Fibroblast of skin of right quadriceps (primary cell): ENCODE results near the gene CISD1.

Experiments
- DNase-seq: peaks from one replicate; pipeline ENCODE4 v3.0.0-alpha.2; 2013

CISD1 gene

DNA sequence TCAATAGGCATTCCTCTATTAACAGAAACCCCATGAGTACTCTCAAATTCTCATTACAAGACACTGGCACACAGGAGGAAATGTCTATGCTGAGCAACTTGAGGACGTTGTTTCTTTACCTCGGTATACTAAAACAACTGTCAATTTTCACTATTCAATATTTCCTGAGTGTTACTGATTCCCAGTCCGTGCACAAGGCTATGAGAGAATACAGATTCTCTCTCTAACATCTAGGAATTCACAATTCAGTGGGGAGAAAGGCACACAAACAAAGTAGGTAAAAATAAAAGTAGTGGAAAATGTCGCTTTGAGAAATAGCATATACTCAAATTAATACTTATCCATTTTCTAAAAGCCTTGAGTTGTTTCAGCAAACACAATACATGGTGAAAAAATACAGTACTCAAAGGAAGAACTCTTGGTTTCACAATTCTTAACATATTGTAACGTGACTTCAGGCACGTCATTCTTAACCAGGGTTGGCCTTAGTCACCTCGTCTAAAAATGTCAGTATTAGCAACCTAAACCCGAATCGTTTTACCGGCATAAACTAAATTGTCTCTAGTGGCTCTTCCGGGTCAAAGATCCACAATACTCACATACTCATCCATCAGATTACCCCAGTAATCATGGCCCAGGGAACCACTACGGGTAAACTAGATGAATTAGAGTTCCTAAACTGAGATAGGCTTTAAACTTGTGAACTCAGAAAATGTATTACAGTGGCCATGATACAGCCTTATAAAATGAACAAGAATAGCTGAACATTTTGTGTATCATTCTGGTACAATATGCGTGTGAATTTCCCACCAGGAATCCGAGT, 2.7 kb upstream of the CISD1 start:
- peak; percentile 59 for DNase-seq

DNA sequence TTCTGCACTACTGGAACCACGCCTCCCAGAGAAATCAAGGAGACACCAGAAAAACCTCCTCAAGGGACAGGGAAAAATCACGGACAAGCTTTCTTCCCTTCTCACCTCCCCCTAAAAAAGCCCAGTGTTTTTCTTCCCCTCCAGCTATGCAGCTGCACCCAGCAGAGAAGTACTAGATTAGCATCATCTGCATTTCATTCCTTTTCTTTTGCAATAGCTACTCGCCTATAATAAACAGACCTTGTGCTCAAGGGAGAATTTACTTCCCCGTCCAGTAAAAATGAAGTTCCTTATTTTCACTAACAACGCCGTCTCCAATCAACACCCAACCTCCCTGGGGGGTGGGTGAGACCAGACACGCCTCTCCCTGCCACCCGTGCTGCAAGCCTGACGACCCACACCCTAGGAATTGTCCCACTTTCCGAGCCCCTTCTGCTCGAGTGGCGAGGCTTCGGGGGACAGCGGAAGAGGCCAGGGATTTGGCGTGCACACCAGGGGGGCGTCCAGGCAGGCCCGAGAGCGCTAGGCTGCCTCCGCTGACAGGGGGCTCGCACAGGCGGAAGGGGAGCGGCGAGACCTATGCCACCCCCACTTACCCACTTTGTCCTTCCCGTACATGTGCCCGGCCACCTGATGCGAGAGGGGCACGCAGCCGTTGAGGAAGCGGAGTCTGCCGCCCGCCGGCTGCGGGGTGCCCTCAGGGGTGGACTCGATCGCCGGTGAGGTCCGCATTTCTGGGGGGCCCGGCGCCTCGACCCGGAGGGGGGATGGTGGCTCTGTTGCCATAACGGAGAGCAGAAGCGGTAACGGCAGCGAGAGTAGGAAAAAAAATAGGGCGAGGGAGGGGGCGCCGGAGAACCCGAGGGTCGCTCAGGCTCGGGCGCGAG, 1.9 kb upstream of the CISD1 start:
- peak; percentile 63 for DNase-seq

DNA sequence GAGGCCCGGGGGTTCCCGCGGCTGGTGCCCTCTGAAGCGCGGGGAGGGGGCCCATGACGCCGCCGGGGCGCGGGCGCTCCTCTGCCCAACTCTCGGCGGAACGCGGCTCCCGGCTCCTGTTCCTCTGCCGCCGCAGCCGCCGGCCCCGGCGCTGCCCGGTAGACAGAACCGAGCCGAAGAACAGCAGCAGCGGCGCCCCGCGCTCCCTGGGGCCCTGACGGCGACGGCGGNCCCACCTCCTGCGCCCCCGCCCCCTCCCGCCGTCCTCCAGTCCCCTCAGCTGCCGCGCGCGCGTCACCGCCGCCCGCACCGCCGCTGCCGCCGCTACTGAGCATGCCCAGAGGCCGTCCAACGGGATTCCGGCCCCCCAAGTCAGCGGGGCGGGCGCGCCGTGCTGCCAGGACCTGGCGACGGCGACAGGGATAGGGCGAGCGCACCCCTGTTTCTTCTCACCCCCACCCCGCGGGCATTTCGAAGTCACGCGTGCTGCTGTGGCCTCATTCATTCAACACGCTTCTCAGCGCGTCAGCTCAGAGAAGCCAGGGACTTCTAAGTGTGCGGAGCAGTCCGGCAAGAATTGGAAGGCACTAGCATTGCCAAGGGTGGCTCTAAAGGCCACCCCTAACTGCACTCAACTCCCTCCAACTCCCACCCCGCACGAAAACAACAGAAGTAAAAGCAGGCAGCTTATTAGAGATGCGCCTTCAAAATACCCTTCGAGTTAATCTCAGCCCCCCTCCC, 1.1 kb upstream of the CISD1 start, which contains the start of gene IPMK:
Gene IPMK (minus strand): TSS at position 182 of the 741 bp plus-strand sequence. CDS start 283 bp downstream, outside the sequence.
- peak; percentile 89 for DNase-seq

DNA sequence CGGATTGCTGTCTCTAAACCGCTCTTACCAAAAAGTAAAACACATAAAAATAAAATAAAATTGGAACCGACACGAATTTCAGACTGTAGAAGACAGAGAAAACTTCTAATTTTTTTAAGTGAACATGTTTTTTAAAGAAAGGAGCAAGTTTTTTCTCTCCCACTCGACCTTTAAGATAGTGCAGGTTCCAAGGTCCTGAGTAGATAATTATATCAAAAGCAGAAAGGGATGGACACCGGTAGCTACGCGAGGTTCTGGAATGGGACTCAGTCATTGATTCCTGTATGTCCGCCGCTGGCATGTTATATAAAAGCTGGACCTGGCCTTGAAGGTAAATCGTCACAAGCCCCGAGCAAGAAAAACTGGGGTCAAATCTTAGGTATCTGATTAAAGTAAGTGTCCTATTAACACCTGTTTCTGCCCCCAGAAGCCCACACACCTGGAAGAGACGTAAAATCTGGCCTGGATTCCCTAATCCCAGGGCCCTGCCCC, 462 bp upstream of the CISD1 start:
- DNase-seq: no peak

DNA sequence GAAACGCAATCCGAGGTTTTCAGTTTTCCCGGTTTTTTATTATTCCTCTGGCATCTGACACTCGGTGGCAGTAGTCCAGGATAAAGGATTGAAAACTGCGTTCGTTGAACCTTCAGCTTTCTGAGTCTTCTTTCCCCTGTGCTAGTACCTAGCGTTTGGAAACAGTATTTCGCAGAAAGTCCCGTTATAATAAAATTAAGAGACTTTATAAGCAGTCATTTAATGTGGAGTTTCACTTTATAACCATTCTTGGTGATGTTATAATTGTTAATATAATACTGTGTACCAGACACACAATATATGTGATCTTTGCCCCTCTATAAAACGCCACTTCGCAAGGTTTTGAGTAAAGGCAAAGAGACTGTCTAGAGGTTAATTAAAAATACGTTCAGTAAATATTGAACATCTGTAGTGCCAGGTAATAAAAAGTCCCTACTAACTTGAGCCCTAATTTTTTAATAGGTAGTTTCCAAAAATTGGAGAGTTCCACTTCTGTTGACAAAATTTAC, 874 bp downstream of the CISD1 start:
- DNase-seq: no peak

DNA sequence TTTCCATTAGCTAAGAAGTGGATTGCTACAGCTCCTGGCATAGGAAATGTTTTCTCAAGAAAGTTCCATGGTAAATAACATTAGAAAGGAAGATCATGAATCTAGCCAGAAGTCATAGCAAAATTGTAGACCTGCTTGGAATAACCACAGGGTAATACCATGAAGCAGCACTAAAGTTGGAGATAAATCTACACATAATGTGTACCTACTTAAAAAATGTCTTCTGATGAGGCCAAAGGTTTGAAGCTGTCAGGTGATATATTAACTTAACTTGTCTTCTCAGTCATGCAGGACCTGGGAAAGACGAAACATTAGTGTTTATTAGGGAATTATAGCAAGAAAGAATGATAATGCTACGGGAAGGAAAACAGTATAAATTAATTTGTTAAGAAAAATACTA, 6.3 kb downstream of the CISD1 start:
- no peak for DNase-seq

DNA sequence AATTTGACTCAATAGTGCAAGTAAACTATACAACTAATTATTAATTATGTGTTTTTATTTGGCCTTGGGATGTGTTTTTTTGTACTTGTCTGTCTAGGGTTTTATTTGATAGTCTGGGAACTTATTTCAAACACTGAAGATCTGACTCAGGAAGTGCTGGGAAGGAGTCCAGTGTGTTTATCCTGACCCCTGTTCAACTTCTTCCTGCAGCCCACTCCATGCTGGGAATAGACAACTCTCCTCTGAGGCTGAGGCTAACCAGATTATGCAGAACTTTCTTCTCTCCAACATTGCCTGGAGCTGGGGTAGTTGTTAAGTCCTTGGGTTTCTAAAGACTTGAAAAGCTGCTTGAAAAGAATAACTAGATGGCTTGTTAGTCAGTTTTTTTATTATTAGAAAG, 6.9 kb downstream of the CISD1 start:
- DNase-seq: peak; percentile 24

DNA sequence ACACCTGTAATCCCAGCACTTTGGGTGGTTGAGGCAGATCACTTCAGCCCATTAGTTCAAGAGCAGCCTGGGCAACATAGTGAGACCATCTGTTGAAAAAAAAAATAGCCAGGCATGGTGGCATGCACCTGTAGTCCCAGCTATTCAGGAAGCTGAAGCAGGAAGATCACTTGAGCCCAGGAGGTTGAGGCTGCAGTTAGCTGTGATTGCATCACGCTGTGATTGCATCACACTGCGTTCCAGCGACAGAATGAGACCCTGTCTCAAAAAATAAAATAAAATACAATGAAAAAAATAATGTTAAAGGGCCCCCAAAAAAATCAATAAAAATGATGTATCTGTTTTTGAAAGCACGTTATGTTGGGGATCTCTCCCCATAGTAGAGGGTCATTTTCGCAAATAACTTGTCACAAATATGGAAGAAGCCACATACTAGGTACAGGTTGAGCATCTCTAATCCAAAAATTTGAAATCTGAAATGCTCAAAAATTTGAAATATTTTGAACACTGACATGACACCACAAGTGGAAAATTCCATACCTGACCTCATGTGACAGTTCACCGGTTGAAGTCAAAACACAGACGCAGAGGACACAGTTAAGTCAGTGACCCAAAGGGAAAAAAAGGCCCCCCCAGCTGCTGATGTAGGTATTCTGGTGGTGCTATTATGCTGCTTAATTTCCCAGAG, 9.5 kb downstream of the CISD1 start:
- DNase-seq: no peak

DNA sequence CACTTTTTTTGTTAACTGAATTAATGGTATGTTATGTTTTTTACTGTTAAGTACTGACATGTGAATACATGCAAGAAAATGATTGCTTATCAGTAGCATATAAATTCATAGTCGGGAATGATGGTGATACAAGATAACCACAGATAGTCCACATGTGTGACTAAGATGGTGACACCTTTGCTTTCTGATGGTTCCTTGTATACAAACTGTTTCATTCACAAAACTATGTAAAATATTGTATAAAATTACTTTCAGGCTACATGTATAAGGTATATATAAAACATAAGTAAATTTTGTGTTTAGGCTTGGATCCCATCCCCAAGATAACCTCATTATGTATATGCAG, 10.0 kb downstream of the CISD1 start:
- DNase-seq: no peak

DNA sequence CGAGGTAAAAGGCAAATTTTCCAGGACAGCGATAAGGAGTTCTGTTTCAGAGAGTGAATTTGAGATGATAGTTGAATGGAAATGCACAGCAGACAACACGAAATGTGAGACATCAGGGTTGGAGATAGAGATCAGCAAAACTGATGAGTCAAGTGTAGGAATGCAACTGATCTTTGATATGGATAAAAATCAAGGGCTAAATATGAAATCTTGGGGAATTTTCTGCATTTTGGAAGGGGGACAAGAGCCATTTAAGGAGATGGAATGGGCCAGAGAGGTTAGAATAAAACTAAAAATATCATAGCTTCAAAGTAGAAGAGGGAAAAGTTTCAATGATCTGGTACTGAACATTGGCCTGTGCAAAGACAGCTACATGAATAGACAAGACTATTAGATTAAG, 11.5 kb downstream of the CISD1 start:
- DNase-seq: peak; percentile 68

DNA sequence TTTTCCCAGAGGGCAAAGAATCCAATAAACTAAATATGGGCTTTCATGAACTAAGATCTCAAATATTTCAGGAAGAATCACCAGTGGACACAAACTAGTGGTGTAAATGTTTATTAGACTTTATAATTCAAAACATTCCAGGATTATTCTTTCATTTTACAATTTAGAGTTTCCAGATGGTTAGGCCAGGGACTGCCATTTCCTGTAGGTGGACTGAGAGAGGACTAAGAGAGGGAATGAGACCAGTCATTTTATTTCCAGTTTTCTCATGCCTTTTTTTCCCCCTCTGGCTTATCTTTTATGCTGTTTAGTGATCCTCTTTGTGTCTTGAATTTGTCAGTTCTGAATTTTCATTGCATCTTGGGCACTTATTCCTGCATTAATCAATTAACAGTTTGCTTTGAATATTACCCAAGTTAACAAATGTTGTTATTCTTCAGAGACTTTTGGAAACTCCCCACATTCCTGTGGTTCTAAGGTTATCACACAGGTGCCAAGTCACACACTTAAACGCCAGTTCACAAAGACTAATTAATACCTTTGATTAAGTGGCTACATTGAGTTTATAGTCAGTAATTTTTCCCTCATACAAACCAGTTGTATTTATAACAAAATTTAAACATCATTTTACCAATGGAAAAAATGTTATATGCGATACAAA, 12.3 kb downstream of the CISD1 start:
- peak; percentile 39 for DNase-seq

DNA sequence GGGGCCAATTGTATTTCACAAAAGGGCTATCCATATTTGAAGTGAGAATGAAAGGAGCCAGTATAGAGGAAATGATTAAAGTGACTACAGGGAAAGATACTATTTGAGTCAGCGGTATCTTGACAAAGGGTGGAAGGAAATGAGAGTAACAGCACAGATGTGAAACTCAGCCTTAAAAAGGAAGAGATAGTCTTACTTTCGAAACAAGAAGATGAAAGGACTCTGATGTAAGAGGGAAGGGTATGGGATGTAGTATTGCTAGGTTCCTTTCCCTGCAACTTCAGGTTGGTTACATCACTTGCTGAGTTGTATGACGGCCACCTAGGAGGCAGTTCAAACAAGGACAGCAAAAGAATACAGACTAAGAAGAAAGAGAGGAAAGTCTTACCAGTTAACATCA, 13.7 kb downstream of the CISD1 start:
- peak; percentile 12 for DNase-seq

DNA sequence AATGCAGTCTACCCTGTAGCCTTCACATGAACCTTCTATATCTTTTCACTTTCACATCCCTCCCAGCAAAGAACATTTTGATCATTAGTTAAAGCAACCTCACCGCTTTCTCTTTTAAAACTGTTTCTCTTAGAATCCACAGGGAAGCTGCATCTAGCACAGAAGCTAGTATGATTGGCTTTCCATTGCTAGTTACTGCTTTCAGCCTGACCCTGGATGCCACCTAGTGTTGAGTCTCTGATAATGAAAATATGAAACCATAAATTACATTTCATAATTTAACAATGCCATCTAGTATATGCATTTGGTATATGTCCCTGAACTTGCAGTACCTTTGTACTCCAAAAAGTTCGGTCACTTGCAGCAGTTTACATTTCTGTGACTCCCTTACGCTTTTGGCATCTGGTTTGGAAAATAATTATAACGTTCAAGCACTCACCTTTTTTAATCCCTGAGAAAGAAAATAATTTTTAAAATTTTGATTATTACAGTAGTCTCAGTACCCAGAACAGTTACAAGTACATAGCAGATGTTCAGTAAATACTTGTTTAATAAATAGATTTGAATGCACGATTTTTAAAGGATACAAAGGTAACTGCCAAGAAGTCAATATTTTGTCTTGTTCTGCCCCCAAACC, 22.7 kb downstream of the CISD1 start:
- peak; percentile 51 for DNase-seq

DNA sequence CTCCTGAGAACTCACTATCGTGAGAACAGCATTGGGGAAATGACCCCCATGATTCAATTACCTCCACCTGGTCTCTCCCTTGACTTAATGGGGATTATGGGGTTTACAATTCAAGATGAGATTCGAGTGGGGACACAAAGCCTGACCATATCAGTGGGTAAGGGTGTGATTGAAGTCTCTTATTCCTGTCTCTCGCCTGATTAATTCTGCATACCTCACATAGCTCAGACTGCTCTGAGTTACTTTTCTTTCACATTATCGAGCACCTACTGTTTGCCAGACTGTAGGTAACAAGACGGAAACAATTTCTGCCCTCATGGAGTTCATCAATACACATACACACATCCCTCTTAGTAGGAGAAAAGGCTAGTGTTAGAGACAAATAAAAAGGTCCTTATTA, 25.0 kb downstream of the CISD1 start:
- DNase-seq: no peak

DNA sequence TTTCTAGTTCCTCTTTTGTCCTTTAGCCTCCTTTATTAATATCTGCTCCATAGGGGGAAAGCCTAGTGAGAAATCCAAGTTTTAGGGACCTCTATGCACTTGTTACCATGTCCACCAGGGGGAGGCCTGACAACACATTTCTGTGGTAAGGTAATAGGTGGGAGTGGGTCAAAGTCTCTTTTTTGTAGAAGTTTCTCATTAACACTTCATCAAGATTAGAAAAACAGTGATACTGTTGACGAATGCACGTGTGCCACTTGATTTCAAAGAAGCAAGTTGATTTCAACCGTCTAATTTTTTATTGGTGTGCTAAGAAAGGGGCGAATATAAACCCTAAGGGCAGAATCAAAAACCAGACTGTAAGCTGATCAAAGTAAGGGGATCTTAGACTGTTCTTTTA, 30.6 kb downstream of the CISD1 start:
- peak; percentile 50 for DNase-seq

DNA sequence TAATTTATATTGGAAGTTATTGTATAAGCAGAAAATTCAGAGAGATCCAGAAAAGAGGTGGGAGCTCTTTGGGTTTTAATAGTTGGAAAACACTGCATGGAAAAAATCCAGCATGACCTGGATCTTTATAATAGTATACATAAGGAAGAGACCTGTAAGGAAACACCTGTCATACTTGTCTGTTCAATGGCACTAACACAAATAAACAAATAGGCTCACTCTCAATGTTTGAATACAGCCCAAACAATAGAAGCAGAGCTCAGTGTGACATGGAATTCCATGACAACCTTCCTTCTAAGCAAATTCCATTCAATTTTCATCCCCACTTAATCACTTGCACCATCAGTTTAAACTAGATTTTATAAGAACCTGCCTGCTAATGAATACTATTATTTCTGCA, 31.7 kb downstream of the CISD1 start:
- no peak for DNase-seq

DNA sequence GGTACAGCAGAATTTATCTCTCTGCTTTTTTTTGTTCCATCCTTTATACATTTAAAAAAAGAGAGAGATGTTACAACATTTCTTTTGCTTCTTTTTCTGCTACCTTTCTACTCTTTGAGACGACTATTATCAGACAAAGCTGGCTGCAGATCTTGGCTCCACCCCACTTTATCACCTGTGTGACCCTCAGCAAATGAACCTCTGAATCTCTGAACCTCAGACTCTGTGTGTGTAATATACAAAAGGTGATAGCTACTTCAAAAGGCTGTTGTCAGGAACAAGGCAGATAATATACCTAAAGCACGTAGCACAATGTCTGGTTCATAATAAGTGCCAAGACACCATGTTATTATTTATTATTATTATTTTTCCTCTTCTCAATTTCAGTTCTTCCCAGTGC, 33.3 kb downstream of the CISD1 start:
- DNase-seq: no peak

DNA sequence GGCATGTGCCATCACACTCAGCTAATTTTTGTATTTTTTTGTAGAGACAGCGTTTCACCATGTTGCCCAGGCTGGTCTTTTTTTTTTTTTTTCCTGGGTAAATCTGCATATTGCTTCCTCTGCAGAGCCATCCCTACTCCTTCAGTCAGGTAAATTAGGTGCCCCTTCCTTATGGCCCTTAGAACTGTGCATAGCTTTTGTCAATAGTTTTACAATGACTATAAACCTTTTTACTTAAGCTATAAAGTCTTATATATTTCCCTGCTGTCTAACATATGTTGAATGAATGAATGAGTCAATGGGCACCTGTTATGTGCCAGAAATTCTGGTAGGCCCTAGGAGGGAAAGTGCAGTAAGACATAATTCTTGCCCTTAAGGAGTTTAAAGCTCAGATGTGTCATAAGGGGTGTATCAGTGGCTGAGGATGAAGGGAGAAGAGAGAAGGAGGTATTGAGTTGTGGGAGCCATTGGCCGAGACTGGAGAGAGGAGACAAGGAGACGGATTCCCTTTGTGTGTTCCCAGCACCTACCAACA, 35.2 kb downstream of the CISD1 start:
- DNase-seq: no peak

DNA sequence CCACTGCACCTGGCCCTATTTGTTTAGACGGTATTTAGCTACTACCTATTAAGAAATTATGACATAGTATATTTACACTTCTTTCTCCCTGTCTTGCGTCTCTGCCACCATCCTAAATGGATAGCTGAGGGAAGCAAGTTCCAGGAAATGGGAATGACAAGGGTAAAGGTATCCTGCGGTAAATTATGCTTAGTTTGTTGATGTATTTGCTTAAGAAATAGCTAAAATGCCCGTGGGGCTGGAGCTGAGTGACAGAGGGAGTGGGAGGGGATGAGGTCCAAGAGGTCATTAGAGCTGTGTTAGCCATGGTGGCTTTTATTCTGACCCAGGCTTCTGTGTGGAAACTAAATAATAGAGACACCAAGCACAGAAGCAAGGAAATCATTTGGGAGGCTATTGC, 36.9 kb downstream of the CISD1 start:
- no peak for DNase-seq

DNA sequence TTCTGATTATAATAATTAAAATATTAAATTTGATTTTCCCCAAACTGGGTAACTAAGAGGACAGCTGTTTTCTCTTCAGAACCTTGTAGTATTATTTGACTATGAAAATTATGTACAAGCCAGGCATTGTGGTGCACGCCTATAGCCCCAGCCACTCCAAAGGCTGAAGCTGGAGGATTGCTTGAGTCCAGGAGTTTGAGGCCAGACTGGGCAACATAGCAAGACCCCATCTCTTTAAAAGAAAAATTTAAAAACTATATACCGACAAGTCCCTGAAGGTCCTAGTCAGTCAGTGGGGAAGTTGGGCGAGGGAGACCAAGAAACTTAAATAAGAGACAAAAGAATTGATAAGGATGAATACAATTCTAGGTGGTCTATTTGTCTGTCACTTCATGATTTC, 38.7 kb downstream of the CISD1 start:
- DNase-seq: no peak

DNA sequence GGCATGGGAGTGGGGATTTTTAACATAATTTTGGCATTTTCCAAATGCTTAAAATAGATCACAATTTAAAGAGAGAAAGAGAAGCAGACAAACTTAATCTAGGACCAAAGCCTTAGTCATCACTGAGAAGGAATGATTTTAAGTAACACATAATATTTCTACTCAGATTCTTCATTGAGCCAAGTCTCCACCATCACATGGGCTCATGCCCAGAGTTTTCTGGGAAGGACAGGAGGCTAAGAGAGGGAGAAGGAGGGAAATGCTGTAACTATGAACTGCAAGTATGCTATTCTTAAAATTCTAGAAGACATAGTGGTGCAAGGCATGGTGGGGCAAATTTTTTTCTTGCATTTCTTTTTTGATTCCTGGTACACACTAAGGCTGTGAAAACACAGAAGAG, 42.1 kb downstream of the CISD1 start:
- DNase-seq: no peak
